H1 (cell line): ENCODE measurements around the gene GTF2H3. TPM values are rescaled to one million over a fixed set of nuclear protein-coding genes. Genes with fewer than 3 reads are reported as not detected.

Experiments
- CTCF ChIA-PET: fragments of 300-600 bp; sonication (Branson Sonifier 250); formaldehyde crosslinking; loops from one replicate; lab custom pipeline; 2021; ENCODE audit not compliant: partially characterized antibody; lab: Charles Lee
- POLR2A ChIA-PET: fragments of 300-600 bp; sonication (Branson Sonifier 250); formaldehyde crosslinking; loops from one replicate; lab custom pipeline; 2021; ENCODE audit warnings: inconsistent platforms; ENCODE audit not compliant: partially characterized antibody; lab: Charles Lee
- DNase-seq, 2 experiments: peaks; one replicate each; pipeline versions ENCODE4 v3.0.0 to v3.0.0-alpha.2; 2010 to 2022; ENCODE audit warnings: low spot score in 2 of 2, low read depth in 1 of 2, mixed read lengths in 1 of 2
- FAIRE-seq: peaks from 2 replicates; lab custom pipeline; 2011; peaks lifted over from hg19 to GRCh38; lab: Jason Lieb, UNC
- H2AFZ ChIP-seq: 2 replicates; pipeline ENCODE4 v1.8.1; 2012; ENCODE audit warnings: low read length, inconsistent platforms
- H2AK5ac ChIP-seq: 2 replicates; pipeline ENCODE4 v1.6.1; 2013; ENCODE audit warnings: low read depth, low read length
- H2BK120ac ChIP-seq: replicated peaks from 2 replicates; pipeline ENCODE3; 2013; ENCODE audit warnings: low read depth, low read length, inconsistent platforms
- H2BK12ac ChIP-seq: 2 replicates; pipeline ENCODE4 v1.6.1; 2013; ENCODE audit warnings: low read depth, low read length
- H2BK15ac ChIP-seq: 2 replicates; pipeline ENCODE4 v1.6.1; 2013; ENCODE audit warnings: low read length
- H2BK20ac ChIP-seq: 2 replicates; pipeline ENCODE4 v1.6.1; 2013; ENCODE audit warnings: low read length
- H2BK5ac ChIP-seq: 2 replicates; pipeline ENCODE4 v1.6.1; 2013; ENCODE audit warnings: low read depth, low read length
- H3K14ac ChIP-seq: 2 replicates; pipeline ENCODE4 v1.6.1; 2013; ENCODE audit warnings: inconsistent platforms; ENCODE audit not compliant: insufficient read length
- H3K18ac ChIP-seq: 2 replicates; pipeline ENCODE4 v1.6.1; 2013; ENCODE audit warnings: low read length; ENCODE audit errors: extremely low read depth
- H3K23ac ChIP-seq: 2 replicates; pipeline ENCODE4 v1.6.1; 2013; ENCODE audit warnings: inconsistent platforms; ENCODE audit not compliant: insufficient read length
- H3K23me2 ChIP-seq: 2 replicates; pipeline ENCODE4 v1.6.1; 2013; ENCODE audit warnings: low read depth, low read length
- H3K27ac ChIP-seq: 2 replicates; pipeline ENCODE4 v1.6.1; 2011; ENCODE audit warnings: low read depth, low read length, inconsistent platforms
- H3K27me3 ChIP-seq, 4 experiments: replicated peaks in 1 of 4; 1 replicate in 1 of 4; 2 replicates in 3 of 4; pipeline versions ENCODE4 v1.6.1 to v1.8.1; 2011 to 2013; ENCODE audit warnings: low read length in 3 of 4, mild to moderate bottlenecking in 3 of 4, inconsistent platforms in 2 of 4, mixed read lengths in 2 of 4, moderate library complexity in 1 of 4; ENCODE audit not compliant: control insufficient read depth in 3 of 4, insufficient read depth in 3 of 4; ENCODE audit errors: extremely low read depth in 1 of 4
- H3K36me3 ChIP-seq, 4 experiments: 2 replicates each; pipeline versions ENCODE4 v1.6.1 to v1.8.1; 2011 to 2013; ENCODE audit warnings: mild to moderate bottlenecking in 4 of 4, low read length in 3 of 4, moderate library complexity in 2 of 4, control low read depth in 1 of 4, inconsistent platforms in 1 of 4; ENCODE audit not compliant: insufficient read depth in 4 of 4, control insufficient read depth in 2 of 4
- H3K4ac ChIP-seq: replicated peaks from 2 replicates; pipeline ENCODE3; 2013; ENCODE audit warnings: low read length, low read depth, mixed read lengths, inconsistent platforms; ENCODE audit not compliant: insufficient read length
- H3K4me1 ChIP-seq, 4 experiments: replicated peaks in 1 of 4; 1 replicate in 1 of 4; 2 replicates in 3 of 4; pipeline versions ENCODE4 v1.6.1 to v1.8.1; 2011 to 2013; ENCODE audit warnings: low read length in 3 of 4, inconsistent platforms in 2 of 4, mixed read lengths in 1 of 4; ENCODE audit not compliant: insufficient read depth in 4 of 4, control insufficient read depth in 3 of 4
- H3K4me2 ChIP-seq, 2 experiments: 2 replicates each; pipeline versions ENCODE4 v1.6.1 to v1.8.1; 2011 to 2013; ENCODE audit warnings: low read depth in 2 of 2, low read length in 2 of 2, control low read depth in 1 of 2, inconsistent platforms in 1 of 2, mild to moderate bottlenecking in 1 of 2; ENCODE audit not compliant: insufficient read depth in 1 of 2
- H3K4me3 ChIP-seq, 4 experiments: fragments of 200-600, 300-600 bp in 1 of 4; sonication (generic), shearing (Covaris generic), sonication (Bioruptor Twin) in 1 of 4; 2 replicates each; pipeline versions ENCODE4 v1.5.1 to v1.8.1; 2011 to 2016; ENCODE audit warnings: low read length in 4 of 4, low read depth in 3 of 4, control low read depth in 2 of 4, inconsistent platforms in 2 of 4, mild to moderate bottlenecking in 2 of 4, mixed read lengths in 1 of 4, moderate library complexity in 1 of 4; ENCODE audit not compliant: insufficient read depth in 2 of 4; ENCODE audit errors: extremely low read depth in 1 of 4
- H3K56ac ChIP-seq: replicated peaks from 2 replicates; pipeline ENCODE3; 2013; ENCODE audit warnings: low read depth, mild to moderate bottlenecking, mixed read lengths, low read length, inconsistent platforms; ENCODE audit not compliant: insufficient read length
- H3K79me1 ChIP-seq: 2 replicates; pipeline ENCODE4 v1.6.1; 2013; ENCODE audit warnings: low read depth, low read length, control low read depth
- H3K79me2 ChIP-seq, 2 experiments: 2 replicates each; pipeline versions ENCODE4 v1.6.1 to v1.8.1; 2012 to 2013; ENCODE audit warnings: low read length in 2 of 2, mild to moderate bottlenecking in 2 of 2, inconsistent platforms in 1 of 2; ENCODE audit not compliant: insufficient read depth in 2 of 2, control insufficient read depth in 1 of 2
- H3K9ac ChIP-seq, 4 experiments: replicated peaks in 1 of 4; 1 replicate in 1 of 4; 2 replicates in 3 of 4; pipeline versions ENCODE4 v1.6.1 to v1.8.1; 2011 to 2013; ENCODE audit warnings: low read depth in 3 of 4, low read length in 3 of 4, control low read depth in 2 of 4, mild to moderate bottlenecking in 2 of 4, moderate library complexity in 2 of 4, inconsistent platforms in 1 of 4; ENCODE audit errors: extremely low read depth in 1 of 4
- H3K9me3 ChIP-seq, 2 experiments: 2 replicates each; pipeline versions ENCODE4 v1.6.1 to v1.8.1; 2012 to 2013; ENCODE audit warnings: mild to moderate bottlenecking in 2 of 2, moderate library complexity in 2 of 2, control low read depth in 1 of 2, inconsistent platforms in 1 of 2, low read depth in 1 of 2, low read length in 1 of 2, mixed read lengths in 1 of 2; ENCODE audit not compliant: insufficient read depth in 2 of 2
- H4K20me1 ChIP-seq, 2 experiments: replicated peaks in 1 of 2; 2 replicates each; pipeline versions ENCODE3 to v1.8.1; 2011 to 2013; ENCODE audit warnings: inconsistent platforms in 2 of 2, low read length in 2 of 2, mild to moderate bottlenecking in 1 of 2; ENCODE audit not compliant: insufficient read depth in 2 of 2, control insufficient read depth in 1 of 2
- H4K5ac ChIP-seq: 2 replicates; pipeline ENCODE4 v1.6.1; 2013; ENCODE audit warnings: low read length, low read depth, mixed read lengths, inconsistent platforms; ENCODE audit not compliant: insufficient read length
- H4K8ac ChIP-seq: 2 replicates; pipeline ENCODE4 v1.8.0; 2013; ENCODE audit warnings: mild to moderate bottlenecking, moderate library complexity, low read length, inconsistent platforms; ENCODE audit not compliant: insufficient read depth; ENCODE audit errors: extremely low read depth
- H4K91ac ChIP-seq: replicated peaks from 2 replicates; pipeline ENCODE3; 2013; ENCODE audit warnings: low read length, mixed read lengths, inconsistent platforms; ENCODE audit not compliant: insufficient read length
- ATF2 ChIP-seq: IDR thresholded peaks from 2 replicates; pipeline ENCODE4 v1.6.1; 2012; ENCODE audit warnings: low read length, inconsistent platforms
- BRCA1 ChIP-seq: IDR thresholded peaks from 2 replicates; pipeline ENCODE4 v1.6.1; 2012; ENCODE audit warnings: low read depth, low read length, improper control_type of control experiment
- CBX5 ChIP-seq: fragments of 300-800, 300-1000 bp; sonication (generic); IDR thresholded peaks from 2 replicates; pipeline ENCODE4 v1.7.1; 2016; ENCODE audit warnings: antibody characterized with exemption, low read length, low read depth
- CTCF ChIP-seq, 3 experiments: IDR thresholded peaks; 1 replicate in 2 of 3; 2 replicates in 1 of 3; pipeline versions ENCODE4 v1.5.1 to v1.6.1; 2011; ENCODE audit warnings: low read length in 3 of 3, mild to moderate bottlenecking in 3 of 3, inconsistent platforms in 2 of 3, low read depth in 1 of 3, moderate library complexity in 1 of 3; ENCODE audit not compliant: insufficient read depth in 1 of 3; ENCODE audit errors: control extremely low read depth in 1 of 3
- FOSL1 ChIP-seq: IDR thresholded peaks from 2 replicates; pipeline ENCODE4 v1.6.1; 2011; ENCODE audit warnings: mild to moderate bottlenecking, low read depth, low read length, moderate library complexity; ENCODE audit not compliant: insufficient read depth
- HDAC6 ChIP-seq: IDR thresholded peaks from one replicate; pipeline ENCODE4 v1.7.1; 2012; ENCODE audit warnings: low read depth, mild to moderate bottlenecking, inconsistent platforms, low read length, moderate library complexity
- RBBP5 ChIP-seq: IDR thresholded peaks from 2 replicates; pipeline ENCODE4 v1.7.1; 2012; ENCODE audit warnings: low read depth, mild to moderate bottlenecking, inconsistent platforms, low read length, moderate library complexity, borderline replicate concordance
- SIN3A ChIP-seq, 2 experiments: IDR thresholded peaks in 1 of 2; conservative IDR thresholded peaks in 1 of 2; 2 replicates each; pipeline ENCODE4 v1.6.1; 2011 to 2012; ENCODE audit warnings: low read length in 2 of 2, improper control_type of control experiment in 1 of 2, low read depth in 1 of 2, mild to moderate bottlenecking in 1 of 2
- SP2 ChIP-seq: IDR thresholded peaks from 2 replicates; pipeline ENCODE4 v1.6.1; 2012; ENCODE audit warnings: mild to moderate bottlenecking, low read length, inconsistent platforms
- ZNF274 ChIP-seq: IDR thresholded peaks from 2 replicates; pipeline ENCODE4 v1.7.0; 2012; ENCODE audit warnings: low read length, borderline replicate concordance; ENCODE audit errors: extremely low read depth
- WGBS, 2 experiments: shearing (Covaris generic) in 1 of 2; methylation state at CpG; one replicate each; pipeline versions ENCODE4 v1.1.6 to v1.1.7; 2013 to 2015; ENCODE audit warnings: low lambda C conversion rate in 2 of 2, mixed read lengths in 2 of 2, inconsistent platforms in 1 of 2, low coverage in 1 of 2, missing lambda C conversion rate in 1 of 2; ENCODE audit not compliant: insufficient replicate concordance in 2 of 2, insufficient coverage in 1 of 2, insufficient read length in 1 of 2; ENCODE audit errors: extremely low coverage in 1 of 2, missing lambda C conversion rate in 1 of 2; 5-methylcytosine and 5-hydroxymethylcytosine counted together
- polyA plus RNA-seq, 7 experiments: library from polyadenylated mRNA; depleted of rRNA in 3 of 7; stranded (reverse) in 5 of 7; unstranded in 2 of 7; fragments of >200 nt in 5 of 7; fragments of 200-250 nt in 2 of 7; gene quantifications; 1 replicate in 5 of 7; 2 replicates in 1 of 7; 4 replicates in 1 of 7; pipeline versions ENCODE4 v1.2.1 to v1.2.3, GENCODE V29; 2011 to 2013; ENCODE audit warnings: missing spikeins in 2 of 7, mixed read lengths in 2 of 7
- total RNA-seq: library from RNA; stranded (reverse); fragmentation: NEBNext Ultra II Directional; extraction: Animal tissue kit (Norgen Biotek cat#: 25700); gene quantifications from 2 replicates; pipeline ENCODE4 v1.2.1, GENCODE V29; 2021

The GTF2H3 gene
- total and polyA plus RNA-seq, 2 of the 8 experiments (the other 6 are each of a cell fraction or from before 2014, with no cell fraction given): 21.0 to 32.1 TPM

- H2BK12ac ChIP-seq: no peak overlapping the region
- no peak overlapping the region for H3K27ac ChIP-seq
- H4K91ac ChIP-seq: no peak overlapping the region
- no peak overlapping the region for H3K18ac ChIP-seq
- no peak overlapping the region for H3K9ac ChIP-seq
- H3K14ac ChIP-seq: no peak overlapping the region
- no peak overlapping the region for H2AK5ac ChIP-seq
- no peak overlapping the region for H4K5ac ChIP-seq
- CTCF ChIA-PET: no interaction called here
- POLR2A ChIA-PET: no interaction called here
- no peak overlapping the region for H2AFZ ChIP-seq
- no peak overlapping the region for H3K4ac ChIP-seq
- no peaks in the 10 kb centered on the region for H3K36me3 ChIP-seq
- 98% methylated on average over 4 of the region's 4 CpGs; no CpG with 5 or more reads in 1 of the 2 experiments for WGBS, 2 experiments
- H3K4me2 ChIP-seq: no peak overlapping the region
- TF ChIP-seq SIN3A (conservative IDR thresholded peaks at IDR 0.05 in 1 of 2, IDR thresholded peaks at IDR 0.05 in 1 of 2; ENCODE audit: low read depth in 1 of 2, low read length in 2 of 2) (no peak), SP2 (no peak), RBBP5 (no peak), CTCF (IDR thresholded peaks at IDR 0.05; ENCODE audit: control extremely low read depth in 1 of 3, insufficient read depth in 1 of 3, low read depth in 1 of 3, low read length in 3 of 3) (no peak), FOSL1 (no peak), ZNF274 (no peak), CBX5 (no peak), HDAC6 (no peak), ATF2 (no peak), BRCA1 (no peak)
- peaks cover 4% of the 10 kb centered on the region; the same call in 1 of the 2 replicates for H3K23me2 ChIP-seq
- H2BK20ac ChIP-seq: no peak overlapping the region
- H4K8ac ChIP-seq: no peak overlapping the region
- H2BK5ac ChIP-seq: no peak overlapping the region
- H3K9me3 ChIP-seq: no peaks in the 10 kb centered on the region
- no peak overlapping the region for H2BK120ac ChIP-seq
- H3K4me1 ChIP-seq: peaks cover 0 to 3% (median 0%) of the 10 kb centered on the region in 4 experiments; a peak in 3 of 7 replicates
- no peaks in the 10 kb centered on the region for H3K79me1 ChIP-seq
- no peak overlapping the region for H3K4me3 ChIP-seq
- H2BK15ac ChIP-seq: no peak overlapping the region
- no peaks in the 10 kb centered on the region for H4K20me1 ChIP-seq
- H3K56ac ChIP-seq: no peak overlapping the region
- FAIRE-seq (no peak), DNase-seq (no peak)
- H3K79me2 ChIP-seq: peaks cover 0 to 1% of the 10 kb centered on the region in 2 experiments; a peak in 1 of 4 replicates
- no peaks in the 10 kb centered on the region; a peak in 1 of 7 replicates for H3K27me3 ChIP-seq
- no peak overlapping the region for H3K23ac ChIP-seq
Measured at GRCh38 chr12:123707466-123707865, 73.8 kb downstream of the GTF2H3 start.
